Measurements from ENCODE around the gene ARHGAP23.
A peak's percentile ranks its signal among the peaks of the same experiment; 100 is the strongest.
"Not testable (repeated sequence)": the region's sequence is repeated elsewhere in the genome, so short reads cannot be mapped to it uniquely, and the experiment has no call there.

ARHGAP23 gene

DNA sequence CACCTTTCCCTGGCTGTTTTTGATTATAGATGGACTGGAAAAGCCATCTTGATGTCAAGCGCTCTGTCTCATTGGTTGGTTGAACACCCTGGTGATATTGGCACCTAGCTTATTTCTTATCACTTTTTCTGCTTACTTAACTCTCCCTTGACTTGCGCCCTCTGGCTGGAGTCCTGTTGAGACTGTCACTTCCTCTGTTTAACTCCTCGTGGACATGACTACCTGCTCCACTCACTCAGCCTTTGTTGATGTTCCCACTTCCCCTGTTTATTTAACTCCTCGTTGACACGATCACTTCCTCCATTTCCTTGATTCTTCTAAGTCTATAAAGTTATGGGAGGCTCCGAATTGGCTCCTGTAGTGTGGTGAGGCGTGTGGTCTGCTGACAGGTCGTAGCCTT is 43.0 kb downstream of the ARHGAP23 start:
- H3K4me1 ChIP-seq (ENCODE audit: control insufficient read depth, insufficient read depth, low read length, poor library complexity, severe bottlenecking); H3K9me3 ChIP-seq (ENCODE audit: control insufficient read depth, low read length); H3K27ac ChIP-seq (ENCODE audit: insufficient read depth, low read length, poor library complexity, severe bottlenecking); H3K27me3 ChIP-seq (replicated peaks; ENCODE audit: control insufficient read depth, insufficient read depth, low read length, poor library complexity, severe bottlenecking); DNase-seq; H3K36me3 ChIP-seq (ENCODE audit: control insufficient read depth, insufficient read depth, low read length); H3K4me3 ChIP-seq (ENCODE audit: insufficient read depth, low read depth, low read length, poor library complexity, severe bottlenecking): not testable (repeated sequence)

DNA sequence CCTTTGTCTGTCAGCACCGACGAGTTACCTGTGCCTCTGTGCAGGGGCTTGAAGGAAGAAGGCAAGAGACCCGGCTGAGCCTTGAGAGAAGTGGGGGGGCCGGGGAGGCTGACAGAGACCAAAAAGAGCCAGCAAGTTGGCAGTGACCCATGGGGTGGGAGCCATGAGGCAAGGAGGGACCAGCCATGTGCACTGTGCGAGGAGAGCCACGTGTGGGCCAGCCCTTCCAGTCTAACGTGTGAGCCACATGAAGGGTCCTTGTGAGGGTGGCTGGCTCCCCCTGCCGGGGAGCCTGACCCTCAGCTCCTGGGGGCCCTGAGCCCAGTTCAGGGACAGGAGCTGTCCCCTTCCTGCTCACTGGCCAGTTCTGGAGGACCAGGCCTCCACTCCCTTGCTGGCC is 46.4 kb downstream of the ARHGAP23 start:
- H3K27me3 ChIP-seq (replicated peaks; ENCODE audit: control insufficient read depth, insufficient read depth, low read length, poor library complexity, severe bottlenecking); DNase-seq; H3K9me3 ChIP-seq (ENCODE audit: control insufficient read depth, low read length); H3K36me3 ChIP-seq (ENCODE audit: control insufficient read depth, insufficient read depth, low read length); H3K27ac ChIP-seq (ENCODE audit: insufficient read depth, low read length, poor library complexity, severe bottlenecking); H3K4me3 ChIP-seq (ENCODE audit: insufficient read depth, low read depth, low read length, poor library complexity, severe bottlenecking); H3K4me1 ChIP-seq (ENCODE audit: control insufficient read depth, insufficient read depth, low read length, poor library complexity, severe bottlenecking): not testable (repeated sequence)

GRCh38 chr17:38476549-38476948 is 48.3 kb downstream of the ARHGAP23 start:
- Histone ChIP-seq H3K9me3 (ENCODE audit: control insufficient read depth, low read length) (no peaks in the 10 kb centered on the region), H3K27me3 (replicated peaks; ENCODE audit: control insufficient read depth, insufficient read depth, low read length, poor library complexity, severe bottlenecking) (no peaks in the 10 kb centered on the region), H3K27ac (ENCODE audit: insufficient read depth, low read length, poor library complexity, severe bottlenecking) (no peak overlapping the region), H3K4me3 (ENCODE audit: insufficient read depth, low read depth, low read length, poor library complexity, severe bottlenecking) (no peak overlapping the region), H3K4me1 (ENCODE audit: control insufficient read depth, insufficient read depth, low read length, poor library complexity, severe bottlenecking) (no peaks in the 10 kb centered on the region), H3K36me3 (ENCODE audit: control insufficient read depth, insufficient read depth, low read length) (no peaks in the 10 kb centered on the region)
- no peak for DNase-seq

DNA sequence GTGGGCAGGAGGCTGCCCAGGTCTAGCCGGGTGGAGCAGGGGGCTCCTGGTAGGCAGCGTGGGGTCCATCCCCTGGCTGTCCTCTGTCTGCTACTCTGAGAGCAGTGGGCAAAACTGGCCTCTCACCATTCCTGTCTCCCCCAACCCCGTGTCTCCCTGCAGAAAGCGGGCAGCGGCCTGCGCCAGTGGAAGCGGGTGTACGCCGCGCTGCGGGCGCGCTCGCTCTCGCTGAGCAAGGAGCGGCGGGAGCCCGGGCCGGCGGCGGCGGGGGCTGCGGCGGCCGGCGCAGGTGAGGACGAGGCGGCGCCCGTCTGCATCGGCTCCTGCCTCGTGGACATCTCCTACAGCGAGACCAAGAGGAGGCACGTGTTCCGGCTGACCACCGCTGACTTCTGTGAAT is 49.2 kb downstream of the ARHGAP23 start:
- not testable (repeated sequence) for H3K36me3 ChIP-seq (ENCODE audit: control insufficient read depth, insufficient read depth, low read length); H3K4me1 ChIP-seq (ENCODE audit: control insufficient read depth, insufficient read depth, low read length, poor library complexity, severe bottlenecking); DNase-seq; H3K27me3 ChIP-seq (replicated peaks; ENCODE audit: control insufficient read depth, insufficient read depth, low read length, poor library complexity, severe bottlenecking); H3K9me3 ChIP-seq (ENCODE audit: control insufficient read depth, low read length); H3K4me3 ChIP-seq (ENCODE audit: insufficient read depth, low read depth, low read length, poor library complexity, severe bottlenecking); H3K27ac ChIP-seq (ENCODE audit: insufficient read depth, low read length, poor library complexity, severe bottlenecking)

- not testable (repeated sequence) for DNase-seq; H3K4me1 ChIP-seq (ENCODE audit: control insufficient read depth, insufficient read depth, low read length, poor library complexity, severe bottlenecking); H3K36me3 ChIP-seq (ENCODE audit: control insufficient read depth, insufficient read depth, low read length); H3K4me3 ChIP-seq (ENCODE audit: insufficient read depth, low read depth, low read length, poor library complexity, severe bottlenecking); H3K27ac ChIP-seq (ENCODE audit: insufficient read depth, low read length, poor library complexity, severe bottlenecking); H3K9me3 ChIP-seq (ENCODE audit: control insufficient read depth, low read length); H3K27me3 ChIP-seq (replicated peaks; ENCODE audit: control insufficient read depth, insufficient read depth, low read length, poor library complexity, severe bottlenecking)
Observed at GRCh38 chr17:38477951-38478350, 49.7 kb downstream of the ARHGAP23 start.

DNA sequence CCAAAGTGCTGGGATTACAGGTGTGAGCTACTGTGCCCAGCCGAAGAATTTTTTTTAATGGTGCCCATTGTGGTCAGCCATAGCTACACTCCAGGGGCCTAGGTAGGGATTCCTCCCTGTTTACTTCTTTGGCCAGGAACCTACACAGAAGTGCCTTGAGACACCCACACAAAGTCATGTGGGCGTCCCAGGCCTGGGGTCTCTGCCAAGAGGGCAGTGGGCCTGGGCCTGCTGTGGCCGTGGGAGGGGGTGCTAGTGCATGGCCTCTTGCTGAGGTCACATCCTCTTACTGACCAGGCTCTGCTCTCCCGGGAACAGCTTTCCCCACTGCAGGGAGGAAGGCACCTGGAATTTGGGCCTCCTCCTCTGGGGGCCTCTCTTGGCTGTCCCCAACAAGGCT is 50.4 kb downstream of the ARHGAP23 start:
- not testable (repeated sequence) for H3K4me1 ChIP-seq (ENCODE audit: control insufficient read depth, insufficient read depth, low read length, poor library complexity, severe bottlenecking); H3K27ac ChIP-seq (ENCODE audit: insufficient read depth, low read length, poor library complexity, severe bottlenecking); H3K9me3 ChIP-seq (ENCODE audit: control insufficient read depth, low read length); DNase-seq; H3K4me3 ChIP-seq (ENCODE audit: insufficient read depth, low read depth, low read length, poor library complexity, severe bottlenecking); H3K36me3 ChIP-seq (ENCODE audit: control insufficient read depth, insufficient read depth, low read length); H3K27me3 ChIP-seq (replicated peaks; ENCODE audit: control insufficient read depth, insufficient read depth, low read length, poor library complexity, severe bottlenecking)

GRCh38 chr17:38482039-38482699 is 53.9 kb downstream of the ARHGAP23 start:
- H3K4me3 ChIP-seq (ENCODE audit: insufficient read depth, low read depth, low read length, poor library complexity, severe bottlenecking); DNase-seq; H3K36me3 ChIP-seq (ENCODE audit: control insufficient read depth, insufficient read depth, low read length): not testable (repeated sequence)

GRCh38 chr17:38482700-38483043 is 54.4 kb downstream of the ARHGAP23 start:
- H3K36me3 ChIP-seq (ENCODE audit: control insufficient read depth, insufficient read depth, low read length); H3K4me3 ChIP-seq (ENCODE audit: insufficient read depth, low read depth, low read length, poor library complexity, severe bottlenecking); H3K4me1 ChIP-seq (ENCODE audit: control insufficient read depth, insufficient read depth, low read length, poor library complexity, severe bottlenecking); H3K9me3 ChIP-seq (ENCODE audit: control insufficient read depth, low read length); H3K27ac ChIP-seq (ENCODE audit: insufficient read depth, low read length, poor library complexity, severe bottlenecking); DNase-seq; H3K27me3 ChIP-seq (replicated peaks; ENCODE audit: control insufficient read depth, insufficient read depth, low read length, poor library complexity, severe bottlenecking): not testable (repeated sequence)

More at GRCh38 chr17:38482039-38482699, 53.9 kb downstream of the ARHGAP23 start:
- not testable (repeated sequence) for H3K27me3 ChIP-seq (replicated peaks; ENCODE audit: control insufficient read depth, insufficient read depth, low read length, poor library complexity, severe bottlenecking); H3K4me1 ChIP-seq (ENCODE audit: control insufficient read depth, insufficient read depth, low read length, poor library complexity, severe bottlenecking); H3K9me3 ChIP-seq (ENCODE audit: control insufficient read depth, low read length); H3K27ac ChIP-seq (ENCODE audit: insufficient read depth, low read length, poor library complexity, severe bottlenecking)

GRCh38 chr17:38484242-38485145 is 56.2 kb downstream of the ARHGAP23 start:
- not testable (repeated sequence) for H3K27me3 ChIP-seq (replicated peaks; ENCODE audit: control insufficient read depth, insufficient read depth, low read length, poor library complexity, severe bottlenecking); H3K4me1 ChIP-seq (ENCODE audit: control insufficient read depth, insufficient read depth, low read length, poor library complexity, severe bottlenecking); H3K27ac ChIP-seq (ENCODE audit: insufficient read depth, low read length, poor library complexity, severe bottlenecking); H3K9me3 ChIP-seq (ENCODE audit: control insufficient read depth, low read length); H3K36me3 ChIP-seq (ENCODE audit: control insufficient read depth, insufficient read depth, low read length); H3K4me3 ChIP-seq (ENCODE audit: insufficient read depth, low read depth, low read length, poor library complexity, severe bottlenecking)
- peak; percentile 15 to 35 (median 28) for DNase-seq

DNA sequence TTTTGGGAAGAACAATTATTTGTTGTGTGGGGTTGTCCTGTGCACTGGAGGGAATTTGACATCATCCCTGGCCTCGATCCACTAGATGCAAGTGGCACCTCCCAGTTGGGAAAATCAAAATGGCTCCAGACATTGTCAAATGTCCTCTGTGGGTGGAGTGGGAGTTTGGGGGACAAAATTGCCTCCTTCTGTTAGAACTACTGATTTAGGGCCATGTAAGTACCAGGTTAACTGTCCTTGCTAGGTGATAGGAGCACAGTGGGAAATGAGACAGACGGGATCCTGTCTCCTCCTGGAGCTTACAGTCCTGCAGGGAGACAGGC is 56.8 kb downstream of the ARHGAP23 start:
- Histone ChIP-seq H3K36me3 (ENCODE audit: control insufficient read depth, insufficient read depth, low read length) (no peaks in the 10 kb centered on the region), H3K27me3 (replicated peaks; ENCODE audit: control insufficient read depth, insufficient read depth, low read length, poor library complexity, severe bottlenecking) (no peaks in the 10 kb centered on the region), H3K9me3 (ENCODE audit: control insufficient read depth, low read length) (no peaks in the 10 kb centered on the region), H3K4me1 (ENCODE audit: control insufficient read depth, insufficient read depth, low read length, poor library complexity, severe bottlenecking) (no peaks in the 10 kb centered on the region), H3K27ac (ENCODE audit: insufficient read depth, low read length, poor library complexity, severe bottlenecking) (no peak overlapping the region), H3K4me3 (ENCODE audit: insufficient read depth, low read depth, low read length, poor library complexity, severe bottlenecking) (no peak overlapping the region)
- no peak for DNase-seq

Measured in effector memory CD4-positive, alpha-beta T cell (primary cell).